ENCODE results near the gene CNTNAP2.
"Not testable (repeated sequence)": the region's sequence is repeated elsewhere in the genome, so short reads cannot be mapped to it uniquely, and the experiment has no call there.

Gene CNTNAP2

GRCh38 chr7:148270576-148270975, 2154.0 kb downstream of the CNTNAP2 start:
- no peak for DNase-seq (ENCODE audit: low spot score)

- no peak for DNase-seq (ENCODE audit: low spot score)
Measured at GRCh38 chr7:148274118-148274517, 2157.5 kb downstream of the CNTNAP2 start.

- no peak for DNase-seq (ENCODE audit: low spot score)
Measured at GRCh38 chr7:148275359-148275890, 2158.8 kb downstream of the CNTNAP2 start.

DNA sequence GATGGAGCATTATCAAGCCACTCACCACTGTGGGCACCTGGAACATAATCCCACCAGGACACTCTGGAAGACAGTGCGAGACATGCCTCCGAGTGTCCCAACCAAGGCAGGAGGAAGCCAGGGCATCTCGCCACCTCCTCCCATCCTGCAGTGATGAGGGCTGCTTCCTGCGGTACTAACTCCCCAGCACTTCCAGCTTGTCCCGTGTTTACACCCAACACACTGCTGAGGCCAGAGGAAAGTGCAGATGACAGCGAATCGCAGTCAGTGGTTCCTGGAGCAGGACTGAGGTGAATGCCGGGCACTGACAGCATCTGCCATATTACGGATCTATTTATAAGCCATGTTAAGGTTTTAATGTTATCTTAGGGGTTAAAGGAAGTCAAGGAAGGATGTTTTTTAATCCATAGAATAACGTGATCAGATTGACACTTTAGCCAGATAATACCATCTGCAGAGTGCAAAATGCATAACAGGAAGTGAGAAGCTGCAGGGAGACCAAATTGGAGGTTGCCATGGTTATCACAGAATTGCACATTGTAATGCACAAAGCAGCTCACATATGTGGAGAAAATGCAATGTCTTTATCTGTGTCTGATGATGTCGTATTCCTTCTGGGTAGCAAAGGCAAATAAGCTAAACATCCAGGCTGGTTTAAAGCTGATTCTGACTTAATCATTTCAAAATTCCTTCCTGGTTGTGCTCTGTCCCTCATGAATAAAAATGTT, 2159.9 kb downstream of the CNTNAP2 start:
- DNase-seq (ENCODE audit: low spot score): no peak

DNA sequence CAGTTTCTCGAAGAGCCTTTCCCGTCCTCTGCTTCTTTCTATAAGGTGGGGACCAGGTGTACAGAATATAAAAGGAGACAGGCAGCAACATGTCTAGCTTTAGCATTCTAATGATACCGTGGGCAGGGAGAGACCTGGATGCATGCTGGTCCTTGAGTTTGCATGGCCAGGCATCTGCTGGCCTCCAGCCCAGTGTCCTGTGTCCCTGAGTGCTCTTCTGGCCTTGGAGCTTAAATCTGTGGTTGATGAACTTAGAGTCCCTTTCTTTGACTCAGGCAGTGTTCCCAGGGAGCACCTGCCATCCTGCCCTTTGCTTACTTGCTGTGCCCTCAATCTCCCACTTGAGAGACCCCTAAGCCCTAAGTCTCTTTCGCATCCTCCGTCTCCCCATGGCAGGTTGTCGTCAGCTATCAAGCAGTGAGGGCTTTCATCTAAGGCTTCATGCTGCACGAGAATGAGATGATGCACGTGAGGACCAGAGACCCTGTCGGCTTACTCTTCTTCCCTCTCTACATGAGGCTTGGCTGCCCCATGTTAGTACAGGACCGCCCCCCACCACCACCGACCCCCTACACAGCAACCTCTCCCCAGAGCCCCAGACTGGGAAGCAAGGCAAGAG, 2160.6 kb downstream of the CNTNAP2 start:
- DNase-seq (ENCODE audit: low spot score): no peak

- DNase-seq (ENCODE audit: low spot score): no peak
Measured at GRCh38 chr7:148286150-148286549, 2169.5 kb downstream of the CNTNAP2 start.

DNA sequence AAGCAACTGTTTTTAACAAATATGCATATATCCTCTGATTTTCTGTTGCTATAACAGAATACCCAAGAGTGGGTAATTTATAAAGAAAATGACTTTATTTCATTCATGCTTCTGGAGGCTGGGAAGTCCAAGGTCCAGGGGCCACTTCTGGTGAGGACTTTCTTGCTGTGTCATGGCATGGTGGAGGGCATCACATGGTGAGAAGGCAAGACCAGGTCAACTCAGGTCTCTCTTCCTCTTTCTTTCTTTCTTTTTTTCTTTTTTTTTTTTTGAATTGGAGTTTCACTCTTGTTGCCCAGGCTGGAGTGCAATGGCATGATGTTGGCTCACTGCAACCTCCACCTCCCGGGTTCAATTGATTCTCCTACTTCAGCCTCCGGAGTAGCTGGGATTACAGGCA, 2170.9 kb downstream of the CNTNAP2 start:
- no peak for DNase-seq (ENCODE audit: low spot score)

- DNase-seq (ENCODE audit: low spot score): no peak
Measured at GRCh38 chr7:148288592-148289151, 2172.1 kb downstream of the CNTNAP2 start.

DNA sequence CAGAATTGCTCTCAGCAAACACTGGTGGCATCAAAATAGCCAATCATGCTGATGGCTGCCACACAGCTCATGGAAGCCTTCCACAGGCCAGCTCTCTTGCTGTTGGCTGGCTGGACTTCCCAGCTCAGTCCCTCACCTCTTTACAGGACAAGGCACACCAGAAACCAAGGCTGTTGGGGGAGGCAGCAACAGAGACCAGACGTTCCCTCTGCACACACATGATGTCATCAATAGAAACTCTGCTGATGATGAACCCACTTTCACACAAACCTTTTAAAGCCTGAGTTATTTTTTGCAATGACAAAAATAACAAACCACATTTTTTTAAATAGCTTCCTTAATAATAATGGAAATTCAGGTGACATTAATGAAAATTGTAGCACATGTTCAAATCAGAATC, 2173.0 kb downstream of the CNTNAP2 start:
- no peak for DNase-seq (ENCODE audit: low spot score)

DNA sequence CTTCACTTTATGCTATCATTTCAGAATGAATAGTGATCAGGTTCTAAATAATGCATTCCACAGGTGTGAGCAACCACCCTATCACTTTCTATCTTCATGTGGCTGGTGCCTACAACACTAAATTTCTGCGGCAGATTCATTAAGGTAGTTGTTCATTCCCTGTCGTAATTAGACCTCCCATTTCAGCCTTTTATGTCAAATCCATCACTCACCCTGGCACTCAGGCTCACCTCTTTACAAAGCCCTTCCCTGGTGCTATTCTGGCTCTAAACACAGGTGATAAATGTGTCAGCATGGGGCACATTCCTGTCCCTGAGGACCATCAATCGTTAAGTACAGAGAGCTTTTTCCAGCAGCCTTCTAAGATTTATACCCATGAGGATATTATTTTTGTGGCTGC, 2173.9 kb downstream of the CNTNAP2 start:
- DNase-seq (ENCODE audit: low spot score): no peak

DNA sequence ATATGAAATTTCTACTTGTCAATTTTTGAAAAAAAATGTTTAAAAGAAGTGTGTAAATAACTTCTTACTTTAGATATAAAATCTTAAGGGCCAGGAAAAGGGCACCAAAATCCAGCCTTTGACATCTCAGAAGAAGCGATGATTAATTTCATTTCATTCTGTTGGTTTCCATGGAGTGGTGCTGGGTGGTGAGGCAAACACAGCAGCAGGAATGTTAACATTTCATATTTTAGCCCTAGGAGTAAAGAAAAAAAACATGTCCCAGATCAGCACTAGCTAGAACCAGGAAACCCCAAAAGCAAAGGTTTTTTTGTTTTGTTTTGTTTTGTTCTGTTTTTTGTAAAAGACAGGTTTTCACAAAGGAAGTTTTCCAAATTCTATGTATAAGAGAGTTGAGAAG, 2175.2 kb downstream of the CNTNAP2 start:
- no peak for DNase-seq (ENCODE audit: low spot score)

DNA sequence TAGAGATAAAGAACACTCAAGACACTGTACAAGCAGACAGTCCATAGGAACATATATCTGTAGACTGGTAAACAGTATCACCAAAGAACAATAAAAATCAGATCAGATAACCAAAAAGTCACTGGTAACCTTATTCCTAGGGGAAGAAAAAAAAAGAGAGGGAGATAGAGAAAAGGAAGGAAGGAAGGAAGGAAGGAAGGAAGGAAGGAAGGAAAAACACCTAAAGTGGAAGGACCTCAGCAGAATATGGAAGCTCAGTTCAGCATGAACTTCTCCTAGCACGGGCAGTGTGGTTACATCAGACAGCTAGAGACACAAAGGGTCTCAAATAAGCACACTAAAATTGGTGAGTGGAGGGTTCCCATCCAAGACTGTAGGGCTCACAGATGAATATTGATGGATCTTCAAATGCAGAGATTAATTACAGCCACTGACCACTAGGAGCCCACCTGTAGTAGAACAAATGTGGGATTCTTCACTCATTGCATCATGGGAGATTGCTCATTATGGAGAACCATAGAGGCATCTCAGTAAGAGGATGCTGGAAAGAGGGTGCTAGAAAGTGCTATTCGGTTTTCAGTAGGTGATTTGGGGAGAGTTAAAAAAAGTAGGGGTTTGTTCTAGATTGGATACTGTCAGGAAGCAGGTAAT, 2180.5 kb downstream of the CNTNAP2 start:
- DNase-seq (ENCODE audit: low spot score): no peak

GRCh38 chr7:148298768-148299167, 2182.2 kb downstream of the CNTNAP2 start:
- DNase-seq (ENCODE audit: low spot score): not testable (repeated sequence)

- DNase-seq (ENCODE audit: low spot score): no peak
Measured at GRCh38 chr7:148299350-148300276, 2183.0 kb downstream of the CNTNAP2 start.

- not testable (repeated sequence) for DNase-seq (ENCODE audit: low spot score)
Measured at GRCh38 chr7:148302436-148302835, 2185.8 kb downstream of the CNTNAP2 start.

DNA sequence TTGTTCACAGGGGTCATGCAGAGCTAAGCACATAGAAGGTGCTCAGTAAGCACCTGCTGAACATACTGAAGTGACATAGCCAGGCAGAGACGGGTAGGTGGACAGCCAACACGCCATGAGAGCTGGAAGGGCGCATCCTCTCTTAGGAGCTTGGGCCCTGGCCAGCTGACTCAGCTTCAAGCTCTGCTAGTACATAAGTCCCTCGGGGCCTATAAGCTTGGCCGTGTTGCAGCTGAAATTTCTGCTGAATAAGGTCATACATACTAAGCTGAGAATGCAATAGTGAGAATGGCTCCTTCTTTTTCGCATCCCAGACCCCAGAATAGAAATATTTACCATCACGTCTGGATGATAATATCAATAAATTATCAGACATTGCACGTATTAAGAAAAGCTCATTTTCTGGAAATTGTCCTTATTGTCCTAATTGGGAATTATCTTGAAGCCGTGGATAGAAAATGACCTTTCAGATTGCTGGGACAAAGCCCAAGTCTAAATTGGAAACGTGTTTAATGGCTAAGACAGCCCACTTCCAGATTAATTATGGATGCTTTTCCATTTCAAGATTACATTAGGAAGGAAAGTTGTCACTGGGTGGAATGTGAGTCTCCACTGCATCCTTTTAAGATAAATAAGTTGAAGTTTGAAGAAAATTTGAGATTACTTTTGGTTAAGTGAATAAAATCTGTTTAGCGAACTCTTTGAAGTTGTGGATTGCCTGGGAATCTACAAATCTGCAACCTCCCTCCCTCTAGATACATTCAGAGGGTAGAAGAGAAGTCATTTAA, 2186.9 kb downstream of the CNTNAP2 start:
- no peak for DNase-seq (ENCODE audit: low spot score)

GRCh38 chr7:148304083-148304335, 2187.4 kb downstream of the CNTNAP2 start:
- DNase-seq (ENCODE audit: low spot score): no peak

DNA sequence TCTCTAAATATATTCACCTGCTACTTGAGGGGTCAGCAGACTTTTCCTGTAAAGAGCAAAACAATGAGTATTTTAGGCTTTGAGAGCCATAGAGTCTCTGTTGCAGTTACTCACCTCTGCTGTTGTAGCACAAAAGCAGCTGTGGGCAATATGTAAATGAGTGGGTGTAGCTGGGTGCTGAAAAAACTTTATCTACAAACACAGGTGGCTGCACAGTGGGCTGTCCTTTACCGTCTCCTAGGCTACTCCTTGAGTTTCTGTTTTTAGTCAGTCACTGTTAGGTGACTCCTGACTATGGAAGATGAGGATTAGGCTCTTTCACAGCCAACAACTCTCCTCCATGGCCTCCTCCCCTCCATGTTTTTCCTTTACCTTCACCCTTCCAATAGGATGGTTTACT, 2187.9 kb downstream of the CNTNAP2 start:
- no peak for DNase-seq (ENCODE audit: low spot score)

- no peak for DNase-seq (ENCODE audit: low spot score)
Measured at GRCh38 chr7:148306759-148307158, 2190.2 kb downstream of the CNTNAP2 start.

GRCh38 chr7:148318102-148318811, 2201.7 kb downstream of the CNTNAP2 start:
- no peak for DNase-seq (ENCODE audit: low spot score)

All from activated CD4-positive, alpha-beta T cell treated with anti-CD3 and anti-CD28 coated beads, Interleukin-2, Interleukin-4, amounts not matched to agents 100 ng/mL and 50 ng/mL, durations not matched to agents 16 hours and 8 hours (primary cell).